ENCODE data around the gene FAM47E. TPM values are rescaled to one million over a fixed set of nuclear protein-coding genes. Genes with fewer than 3 reads are reported as not detected.

Gene FAM47E
- total and polyA plus RNA-seq, 2 of the 13 experiments (the other 11 are each of a cell fraction or from before 2014, with no cell fraction given): 0.33 to 0.66 TPM

DNA sequence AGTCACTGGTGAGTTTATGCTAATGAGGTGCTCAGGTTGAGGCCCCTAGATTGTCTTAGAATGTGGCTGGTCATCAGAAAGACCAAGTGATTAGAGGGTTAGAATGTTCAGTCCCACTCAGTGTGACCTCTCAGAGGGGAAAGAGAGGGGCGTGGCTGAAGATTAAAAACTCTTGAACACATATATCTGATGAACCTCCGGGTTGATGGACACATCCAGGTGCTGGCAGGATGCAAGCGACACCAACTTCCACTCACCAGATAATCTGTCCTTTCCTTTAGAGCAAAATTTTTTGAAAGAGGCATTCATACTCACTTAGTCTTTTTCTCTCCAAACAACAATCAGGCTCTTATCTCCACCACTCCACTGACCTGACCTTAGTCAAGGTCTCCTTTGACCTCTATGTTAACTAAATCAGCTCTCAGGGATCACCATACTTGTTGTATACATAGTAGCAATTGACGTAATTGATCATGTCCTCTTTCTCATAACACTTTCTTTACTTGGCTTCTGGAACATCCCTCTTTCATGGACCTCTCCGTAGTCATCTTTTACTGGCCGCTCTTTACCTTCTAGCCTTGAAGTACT, 14.2 kb downstream of the FAM47E start (continued):
- TF ChIP-seq, protein P1, sequence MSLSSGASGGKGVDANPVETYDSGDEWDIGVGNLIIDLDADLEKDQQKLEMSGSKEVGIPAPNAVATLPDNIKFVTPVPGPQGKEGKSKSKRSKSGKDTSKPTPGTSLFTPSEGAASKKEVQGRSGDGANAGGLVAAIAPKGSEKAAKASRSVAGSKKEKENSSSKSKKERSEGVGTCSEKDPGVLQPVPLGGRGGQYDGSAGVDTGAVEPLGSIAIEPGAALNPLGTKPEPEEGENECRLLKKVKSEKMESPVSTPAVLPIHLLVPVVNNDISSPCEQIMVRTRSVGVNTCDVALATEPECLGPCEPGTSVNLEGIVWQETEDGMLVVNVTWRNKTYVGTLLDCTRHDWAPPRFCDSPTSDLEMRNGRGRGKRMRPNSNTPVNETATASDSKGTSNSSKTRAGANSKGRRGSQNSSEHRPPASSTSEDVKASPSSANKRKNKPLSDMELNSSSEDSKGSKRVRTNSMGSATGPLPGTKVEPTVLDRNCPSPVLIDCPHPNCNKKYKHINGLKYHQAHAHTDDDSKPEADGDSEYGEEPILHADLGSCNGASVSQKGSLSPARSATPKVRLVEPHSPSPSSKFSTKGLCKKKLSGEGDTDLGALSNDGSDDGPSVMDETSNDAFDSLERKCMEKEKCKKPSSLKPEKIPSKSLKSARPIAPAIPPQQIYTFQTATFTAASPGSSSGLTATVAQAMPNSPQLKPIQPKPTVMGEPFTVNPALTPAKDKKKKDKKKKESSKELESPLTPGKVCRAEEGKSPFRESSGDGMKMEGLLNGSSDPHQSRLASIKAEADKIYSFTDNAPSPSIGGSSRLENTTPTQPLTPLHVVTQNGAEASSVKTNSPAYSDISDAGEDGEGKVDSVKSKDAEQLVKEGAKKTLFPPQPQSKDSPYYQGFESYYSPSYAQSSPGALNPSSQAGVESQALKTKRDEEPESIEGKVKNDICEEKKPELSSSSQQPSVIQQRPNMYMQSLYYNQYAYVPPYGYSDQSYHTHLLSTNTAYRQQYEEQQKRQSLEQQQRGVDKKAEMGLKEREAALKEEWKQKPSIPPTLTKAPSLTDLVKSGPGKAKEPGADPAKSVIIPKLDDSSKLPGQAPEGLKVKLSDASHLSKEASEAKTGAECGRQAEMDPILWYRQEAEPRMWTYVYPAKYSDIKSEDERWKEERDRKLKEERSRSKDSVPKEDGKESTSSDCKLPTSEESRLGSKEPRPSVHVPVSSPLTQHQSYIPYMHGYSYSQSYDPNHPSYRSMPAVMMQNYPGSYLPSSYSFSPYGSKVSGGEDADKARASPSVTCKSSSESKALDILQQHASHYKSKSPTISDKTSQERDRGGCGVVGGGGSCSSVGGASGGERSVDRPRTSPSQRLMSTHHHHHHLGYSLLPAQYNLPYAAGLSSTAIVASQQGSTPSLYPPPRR (CRISPR knock-in tag; IDR thresholded peaks at IDR 0.05; ENCODE audit: borderline replicate concordance): peak; percentile 44; the same call in 1 of the 2 replicates
- TF ChIP-seq NR2F6 (IDR thresholded peaks at IDR 0.05) (peak; percentile 86), NR2F6 (CRISPR knock-in tag; IDR thresholded peaks at IDR 0.05) (peak; percentile 86)

DNA sequence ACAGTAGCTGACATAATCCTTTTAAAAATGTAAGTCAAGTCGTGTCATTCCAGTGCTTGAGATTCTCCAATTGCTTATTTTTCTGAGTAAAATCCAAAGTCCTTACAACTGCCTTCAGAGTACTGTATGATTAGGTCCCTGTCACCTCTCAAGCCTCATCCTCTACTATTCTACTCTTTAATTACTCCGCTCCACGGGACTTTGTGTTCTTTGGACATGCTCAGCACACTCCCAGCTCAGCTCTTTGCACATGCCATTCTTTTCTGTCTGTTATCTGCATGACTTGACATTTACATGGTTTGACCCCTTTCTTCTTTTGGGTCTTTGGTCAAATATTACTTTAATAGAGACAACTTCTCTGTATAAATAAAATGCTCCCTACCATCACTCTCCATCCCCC, 15.1 kb downstream of the FAM47E start:
- WGBS (ENCODE audit: low lambda C conversion rate): 5% methylated on average over 3 of the region's 3 CpGs
- in situ Hi-C loops (cut with HindIII; ENCODE audit: extremely low pct_ligation_motif_present, low pct_unique_long_range_greater_than_20kb): no loop called here
- CTCF ChIA-PET (ENCODE audit: low intra/inter-chr PET ratio, low total read pairs): no interaction called here

More for the DNA sequence above, 15.1 kb downstream of the FAM47E start:
- FAIRE-seq: no peak
- H3K4me2 ChIP-seq (ENCODE audit: low read depth, low read length): no peak overlapping the region
- intact Hi-C loops (cut with micrococcal nuclease; ENCODE audit: unreplicated experiment): no loop called here
- no peaks in the 10 kb centered on the region for H3K79me2 ChIP-seq (ENCODE audit: insufficient read depth, low read length)
- BruUV-seq (replicated peaks): no TSS peak
- no peaks in the 10 kb centered on the region; a peak in 1 of 5 replicates for H3K27me3 ChIP-seq (ENCODE audit: control insufficient read depth in 1 of 2, insufficient read depth in 2 of 2, low read length in 2 of 2)
- H3K4me1 ChIP-seq (ENCODE audit: insufficient read depth, low read length): peaks cover 41% of the 10 kb centered on the region
- ATAC-seq: peak; percentile 56; the same call in 2 of the 3 replicates
- TF ChIP-seq IKZF4 (CRISPR knock-in tag; IDR thresholded peaks at IDR 0.05; ENCODE audit: borderline replicate concordance, low read depth, not compliant biosample characterization): no peak
- no peak for TF ChIP-seq RORA (CRISPR knock-in tag; IDR thresholded peaks at IDR 0.05)
- no peak for TF ChIP-seq ZNF841 (CRISPR knock-in tag; IDR thresholded peaks at IDR 0.05; ENCODE audit: borderline replicate concordance)
- 0 out of 2 replicates have a peak, but pooled peaks have one; percentile 15 for TF ChIP-seq NFE2L2 (IDR thresholded peaks at IDR 0.05; ENCODE audit: low read length)
- H2AFZ ChIP-seq (ENCODE audit: low read length): no peak overlapping the region
- no peak overlapping the region for H3K4me3 ChIP-seq (replicated peaks in 1 of 3; ENCODE audit: insufficient read depth in 1 of 3, low read depth in 2 of 3, low read length in 3 of 3)
- H3K36me3 ChIP-seq (replicated peaks in 1 of 2; ENCODE audit: control insufficient read depth in 1 of 2, insufficient read depth in 2 of 2, low read length in 2 of 2): no peaks in the 10 kb centered on the region
- no peak overlapping the region for H3K27ac ChIP-seq (ENCODE audit: extremely low read length, insufficient read depth, low read length)
- no peak overlapping the region for H3K9ac ChIP-seq (ENCODE audit: insufficient read depth, low read depth, low read length)
- DNase-seq (ENCODE audit: low spot score): no peak
- no peaks in the 10 kb centered on the region for H3K9me3 ChIP-seq (ENCODE audit: low read length)
- POLR2A ChIA-PET: interaction anchor here (1.0 to 1.5 kb wide), 2 partner anchors 10 to 39 kb away, joined by 3 to 4 read pairs; no protein-coding TSS in a partner anchor
- no peaks in the 10 kb centered on the region for H4K20me1 ChIP-seq (ENCODE audit: insufficient read depth, low read length)
